A549 treated with RU486 at 1 μM for 4 hours (cell line): Measurements from ENCODE around the gene TATDN2. TPM values are rescaled to one million over a fixed set of nuclear protein-coding genes. Genes with fewer than 3 reads are reported as not detected.

Experiments
- total RNA-seq: library from RNA; stranded (reverse); fragments of 200-300 nt; extraction: Qiagen RNA extraction; gene quantifications from 5 replicates; pipeline ENCODE4 v1.2.3, GENCODE V29; 2022; ENCODE audit warnings: low read depth

TATDN2 gene, protein sequence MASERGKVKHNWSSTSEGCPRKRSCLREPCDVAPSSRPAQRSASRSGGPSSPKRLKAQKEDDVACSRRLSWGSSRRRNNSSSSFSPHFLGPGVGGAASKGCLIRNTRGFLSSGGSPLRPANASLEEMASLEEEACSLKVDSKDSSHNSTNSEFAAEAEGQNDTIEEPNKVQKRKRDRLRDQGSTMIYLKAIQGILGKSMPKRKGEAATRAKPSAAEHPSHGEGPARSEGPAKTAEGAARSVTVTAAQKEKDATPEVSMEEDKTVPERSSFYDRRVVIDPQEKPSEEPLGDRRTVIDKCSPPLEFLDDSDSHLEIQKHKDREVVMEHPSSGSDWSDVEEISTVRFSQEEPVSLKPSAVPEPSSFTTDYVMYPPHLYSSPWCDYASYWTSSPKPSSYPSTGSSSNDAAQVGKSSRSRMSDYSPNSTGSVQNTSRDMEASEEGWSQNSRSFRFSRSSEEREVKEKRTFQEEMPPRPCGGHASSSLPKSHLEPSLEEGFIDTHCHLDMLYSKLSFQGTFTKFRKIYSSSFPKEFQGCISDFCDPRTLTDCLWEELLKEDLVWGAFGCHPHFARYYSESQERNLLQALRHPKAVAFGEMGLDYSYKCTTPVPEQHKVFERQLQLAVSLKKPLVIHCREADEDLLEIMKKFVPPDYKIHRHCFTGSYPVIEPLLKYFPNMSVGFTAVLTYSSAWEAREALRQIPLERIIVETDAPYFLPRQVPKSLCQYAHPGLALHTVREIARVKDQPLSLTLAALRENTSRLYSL
- total RNA-seq, result 35.4 to 42.9 TPM (median 37.3 TPM) in 5 replicates

DNA sequence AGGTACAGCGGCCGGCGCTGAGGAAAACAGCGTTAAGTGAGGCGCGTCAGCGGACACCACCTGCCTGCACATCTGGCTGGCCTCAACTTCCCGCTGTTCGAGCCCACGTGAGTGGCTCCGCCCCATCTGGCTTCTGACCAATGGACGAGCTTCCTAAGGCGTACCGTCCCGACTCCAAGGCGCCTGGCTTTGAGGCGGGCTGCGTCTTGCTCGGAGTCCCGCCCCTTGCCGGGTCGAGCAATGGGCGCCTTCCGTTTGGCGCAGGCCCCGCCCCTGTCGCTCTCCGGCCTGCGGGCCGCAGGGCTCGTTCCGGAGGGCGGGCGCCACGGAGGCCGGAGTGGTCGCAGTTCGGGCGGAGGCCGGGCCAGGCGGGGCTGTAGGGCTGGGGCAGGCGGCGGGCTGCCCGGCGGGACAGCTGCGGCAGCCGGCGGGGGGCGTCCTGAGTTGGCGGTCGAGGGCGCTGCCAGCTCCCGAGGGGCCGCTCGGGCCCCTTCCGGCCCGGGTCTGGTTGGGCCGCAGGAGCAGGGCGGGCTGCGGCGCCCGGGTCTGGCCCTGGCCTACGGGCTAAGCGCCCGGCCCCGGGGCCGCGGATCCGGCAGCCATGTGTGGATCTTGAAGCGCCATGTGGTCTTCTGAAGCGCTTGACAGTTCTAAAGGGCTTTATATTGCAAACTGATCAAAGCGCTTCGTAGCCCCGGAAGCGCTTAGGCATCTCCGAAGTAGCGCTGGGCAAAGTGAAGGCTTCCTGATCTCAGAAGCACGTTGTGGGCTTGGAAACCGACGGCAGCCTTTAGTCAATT lies at the start of gene TATDN2:
TATDN2 (plus strand) TSS at position 276 of the 800 bp plus-strand sequence. CDS start 742 bp downstream, outside the sequence.

DNA sequence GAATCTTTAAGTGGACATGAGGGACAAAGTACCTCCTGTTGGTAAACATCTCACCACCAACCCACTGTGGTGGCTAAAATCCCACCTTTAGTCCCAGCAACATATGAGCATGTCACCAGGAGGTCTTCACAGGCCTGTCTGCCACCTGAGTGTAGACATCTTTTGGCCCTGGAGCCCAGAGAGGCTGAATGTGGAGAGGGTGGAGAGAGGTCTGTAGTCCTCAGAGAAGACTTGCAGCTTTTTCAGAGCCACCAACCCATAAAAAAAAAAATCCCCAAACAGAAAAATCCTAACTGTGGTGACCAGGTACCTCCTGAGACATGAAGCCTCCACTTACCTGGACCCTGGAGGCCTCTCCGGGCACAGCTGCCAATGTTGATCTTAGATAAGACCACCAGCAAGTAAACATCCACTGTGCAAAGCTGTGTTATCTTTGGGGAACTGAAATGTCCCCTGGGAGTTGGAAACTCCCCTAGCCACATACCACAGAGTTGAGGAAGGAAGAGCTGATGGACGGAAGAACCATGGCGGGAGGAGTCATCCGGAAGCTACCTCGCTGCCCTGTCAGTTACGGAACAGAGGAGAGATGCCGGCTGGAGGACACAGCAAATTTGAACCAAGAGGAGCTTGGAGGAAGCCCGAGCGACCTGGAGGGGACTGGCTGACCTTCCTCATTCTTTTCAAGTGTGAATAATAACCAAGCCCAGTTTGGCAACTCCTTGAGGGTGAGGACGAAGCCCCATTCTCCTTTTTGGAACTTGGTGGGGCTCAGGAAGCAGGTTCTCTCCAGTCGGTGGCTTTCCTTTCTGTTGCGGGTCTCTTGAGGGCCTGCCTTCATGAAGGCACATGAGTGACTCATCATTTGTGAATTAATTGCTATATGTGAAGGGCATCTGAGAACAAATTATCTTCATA lies 44.5 kb downstream of the TATDN2 start, which contains the start of gene GHRL:
GHRL (minus strand) TSS at position 443 of the 915 bp plus-strand sequence. CDS start 2,767 bp downstream, outside the sequence.

Other genes starting within 250 kb of the TATDN2 start
- 14.3 to 25.2 TPM (median 17.6 TPM) in 5 replicates for gene FANCD2, start 222.0 kb upstream of the TATDN2 start, total RNA-seq
- not detected in 5 replicates for gene FANCD2OS, start 140.2 kb upstream of the TATDN2 start, total RNA-seq
- 160 to 198 TPM (median 181 TPM) in 5 replicates for gene BRK1, start 132.8 kb upstream of the TATDN2 start, total RNA-seq
- 21.2 to 36.7 TPM (median 35.0 TPM) in 5 replicates for gene VHL, start 106.7 kb upstream of the TATDN2 start, total RNA-seq
- 26.7 to 32.0 TPM (median 28.4 TPM) in 5 replicates for gene IRAK2, start 83.5 kb upstream of the TATDN2 start, total RNA-seq
- gene GHRL, start 44.5 kb downstream of the TATDN2 start, total RNA-seq, result not detected in 5 replicates
- gene SEC13, start 72.7 kb downstream of the TATDN2 start, total RNA-seq, result 194 to 206 TPM (median 199 TPM) in 5 replicates